Stimulated activated CD8-positive, alpha-beta memory T cell treated with anti-CD3 and anti-CD28 coated beads, Interleukin-2, amount 100 ng/mL, for 48 hours (primary cell): Measurements from ENCODE around the gene TNK2.
"Not testable (repeated sequence)": the region's sequence is repeated elsewhere in the genome, so short reads cannot be mapped to it uniquely, and the experiment has no call there.

Source experiments
- DNase-seq, 2 donors: peaks; one replicate each; pipeline ENCODE4 v3.0.0-alpha.2; 2020; ENCODE audit warnings: low read depth in 2 of 2

The TNK2 gene

DNA sequence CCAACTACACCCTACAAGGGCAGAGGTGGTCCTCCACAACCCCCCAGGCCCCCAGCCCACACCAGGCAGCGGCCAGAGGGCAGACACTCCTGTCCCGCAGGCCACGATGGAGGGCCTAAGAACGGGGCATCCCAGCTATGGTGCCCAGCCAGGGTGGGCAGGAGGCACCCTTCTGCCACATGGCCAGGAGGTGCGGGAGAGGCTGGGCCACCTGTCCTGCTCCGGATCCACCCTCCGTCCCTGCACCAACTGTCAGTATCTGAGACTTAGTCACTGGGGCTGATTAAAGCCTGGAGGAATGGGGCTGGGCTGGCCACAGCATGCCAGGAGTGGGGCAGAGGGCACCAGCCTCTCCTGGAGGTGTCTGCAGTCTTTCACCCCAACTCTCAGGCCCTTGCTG is 37.9 kb downstream of the TNK2 start:
- no peak for DNase-seq

DNA sequence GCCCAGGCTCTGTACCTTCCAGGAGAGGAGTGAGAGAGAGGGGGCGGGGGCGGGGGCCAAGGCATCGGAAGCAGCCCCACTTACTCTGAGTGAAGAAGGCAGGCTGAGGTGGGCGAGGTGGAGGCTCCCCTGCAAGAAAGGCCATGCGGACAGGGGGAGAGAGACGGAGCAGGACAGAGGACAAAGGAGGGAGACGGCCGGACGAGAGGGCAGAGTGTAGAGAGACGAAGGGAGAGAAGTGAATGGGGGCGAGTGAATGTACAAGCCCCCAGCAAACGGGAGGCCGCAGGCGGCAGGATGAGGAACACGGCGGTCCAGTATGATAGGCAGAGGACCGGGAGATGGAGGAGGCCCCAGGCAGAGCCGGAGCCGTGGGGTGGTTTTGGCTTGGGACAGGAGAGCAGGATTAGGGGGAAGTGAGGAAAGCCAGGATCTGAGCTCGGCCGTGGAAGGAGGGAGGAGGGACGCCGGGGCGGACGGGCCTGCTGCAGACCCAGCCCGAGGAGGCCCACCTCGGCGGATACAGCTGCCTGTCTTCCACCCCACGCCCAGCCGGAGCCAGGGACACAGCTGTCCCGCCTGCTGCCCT is 38.8 kb downstream of the TNK2 start:
- no peak for DNase-seq

DNA sequence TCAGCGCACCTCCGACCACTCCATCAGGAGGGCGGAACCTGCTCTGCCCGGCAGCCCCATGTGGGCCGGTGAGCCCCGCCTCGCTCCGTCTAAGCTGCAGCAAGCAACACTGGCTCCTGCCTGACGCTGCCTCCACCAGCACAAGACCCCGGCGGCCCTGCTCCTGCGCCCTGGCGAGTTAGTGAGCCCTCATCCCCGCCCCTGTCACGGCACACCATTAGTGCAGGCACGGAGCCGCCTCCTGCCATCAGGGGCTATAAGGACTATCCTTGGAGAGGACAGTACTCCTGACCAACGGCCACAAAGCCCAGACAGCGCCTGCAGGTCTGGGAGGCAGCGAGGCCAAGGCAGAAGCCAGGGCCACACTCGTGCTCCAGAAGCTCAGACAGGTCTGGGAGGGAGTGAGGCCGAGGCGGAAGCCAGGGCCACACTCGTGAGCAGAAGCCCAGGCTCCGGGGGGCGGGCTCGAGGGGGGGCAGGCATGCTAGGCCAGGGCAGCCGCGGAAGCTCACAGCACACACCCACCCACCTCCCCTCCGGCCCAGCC is 39.4 kb downstream of the TNK2 start:
- no peak for DNase-seq

DNA sequence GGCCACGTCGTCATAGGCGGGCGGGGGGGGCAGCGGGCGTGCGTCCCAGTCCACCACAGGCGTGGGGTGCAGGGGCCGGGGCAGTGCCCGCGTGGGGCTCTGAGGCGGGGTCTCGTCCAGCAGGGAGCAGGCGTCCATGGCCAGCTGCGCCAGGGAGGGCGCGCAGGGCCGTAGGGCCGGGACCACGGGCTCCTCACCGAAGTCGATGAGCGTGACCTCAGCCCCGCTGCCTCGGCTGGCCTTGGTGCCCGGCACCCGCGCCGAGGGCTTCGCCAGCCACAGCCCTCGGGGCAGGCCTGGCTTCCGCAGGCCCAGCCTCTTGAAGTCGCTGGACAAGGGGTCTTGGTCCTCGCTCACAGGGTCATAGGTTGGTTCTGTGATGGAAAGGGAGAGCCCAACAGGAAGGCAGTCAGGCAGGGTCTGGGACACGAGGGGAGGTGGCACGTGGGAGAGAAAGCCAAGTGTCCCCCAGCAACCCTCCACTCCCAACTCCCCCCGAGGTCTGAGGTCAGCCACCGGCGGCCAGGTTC is 40.0 kb downstream of the TNK2 start:
- no peak for DNase-seq

- DNase-seq = no peak
Observed at GRCh38 chr3:195867631-195868335, 40.6 kb downstream of the TNK2 start.

- DNase-seq = no peak
Observed at GRCh38 chr3:195866686-195867511, 41.5 kb downstream of the TNK2 start.

DNA sequence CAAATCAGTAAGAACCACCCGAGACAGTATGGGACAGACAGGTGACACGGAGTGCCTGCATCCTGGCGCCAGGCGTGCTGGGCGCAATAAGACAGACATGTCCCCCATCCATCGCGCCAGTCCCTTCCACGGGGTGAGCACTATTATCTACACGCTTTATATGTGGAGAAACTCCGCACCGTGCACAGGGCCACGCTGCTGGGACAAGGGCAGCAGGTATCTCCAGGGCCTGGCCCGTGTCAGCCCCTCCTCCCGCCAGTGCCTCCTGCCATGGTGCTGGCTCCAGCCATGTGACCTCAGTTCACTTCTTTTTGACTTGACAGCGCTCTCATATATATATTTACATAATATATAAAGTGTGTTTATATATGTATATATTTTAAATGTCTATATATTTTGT is 42.6 kb downstream of the TNK2 start:
- DNase-seq = no peak

DNA sequence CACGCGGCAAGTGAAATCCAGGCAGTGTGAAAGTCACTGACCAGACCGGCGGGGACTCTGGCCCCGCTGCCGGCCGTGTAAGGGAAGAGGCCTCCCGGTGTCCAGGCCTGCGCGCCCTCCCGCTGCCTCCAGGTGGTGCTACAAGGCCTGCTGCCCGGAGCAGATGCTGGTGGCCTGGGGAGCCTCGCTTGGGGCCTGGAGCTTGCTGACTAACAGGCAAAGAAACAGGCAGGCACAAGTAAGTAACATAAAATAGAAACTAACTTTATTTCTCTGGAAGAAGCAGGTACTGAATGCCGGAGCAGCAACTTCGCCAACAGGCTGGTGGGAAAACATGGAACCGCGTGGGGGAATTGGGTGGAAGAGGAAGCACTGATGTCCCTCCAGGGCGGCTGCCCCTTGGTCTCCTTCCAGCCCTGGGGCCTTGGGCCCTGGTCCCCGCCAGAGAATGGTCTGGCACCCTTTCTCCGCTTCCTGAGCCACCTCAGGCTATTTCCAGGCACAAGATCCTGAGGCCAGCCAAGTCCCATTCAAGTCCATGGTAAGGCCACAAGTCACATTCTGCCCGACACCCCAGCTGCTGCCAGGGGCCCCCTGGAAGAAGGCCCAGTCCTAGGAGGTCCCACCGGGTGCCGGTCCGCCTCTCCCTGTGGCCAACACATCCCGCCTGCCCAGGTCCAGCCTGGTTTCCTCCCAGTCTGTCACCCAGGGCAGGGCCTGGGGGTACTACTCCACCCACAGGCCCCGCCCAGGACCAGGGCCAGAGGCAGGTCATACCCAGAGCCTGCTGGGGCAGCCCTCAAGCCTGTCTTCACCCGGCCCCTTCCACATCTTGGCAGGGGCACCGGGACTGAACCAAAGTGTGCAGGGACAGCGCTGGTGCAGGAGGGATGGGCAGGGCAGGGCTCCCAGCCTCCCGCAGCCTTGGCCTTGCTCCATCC is 45.0 kb downstream of the TNK2 start:
- DNase-seq = peak; percentile 61 to 64

- DNase-seq = not testable (repeated sequence)
Observed at GRCh38 chr3:195862318-195862717, 46.0 kb downstream of the TNK2 start.

- DNase-seq = no peak
Observed at GRCh38 chr3:195860456-195860855, 47.9 kb downstream of the TNK2 start.

- DNase-seq = no peak
Observed at GRCh38 chr3:195859846-195860411, 48.4 kb downstream of the TNK2 start.

- peak; percentile 52 to 75 for DNase-seq
Observed at GRCh38 chr3:195859061-195859845, 49.1 kb downstream of the TNK2 start.

DNA sequence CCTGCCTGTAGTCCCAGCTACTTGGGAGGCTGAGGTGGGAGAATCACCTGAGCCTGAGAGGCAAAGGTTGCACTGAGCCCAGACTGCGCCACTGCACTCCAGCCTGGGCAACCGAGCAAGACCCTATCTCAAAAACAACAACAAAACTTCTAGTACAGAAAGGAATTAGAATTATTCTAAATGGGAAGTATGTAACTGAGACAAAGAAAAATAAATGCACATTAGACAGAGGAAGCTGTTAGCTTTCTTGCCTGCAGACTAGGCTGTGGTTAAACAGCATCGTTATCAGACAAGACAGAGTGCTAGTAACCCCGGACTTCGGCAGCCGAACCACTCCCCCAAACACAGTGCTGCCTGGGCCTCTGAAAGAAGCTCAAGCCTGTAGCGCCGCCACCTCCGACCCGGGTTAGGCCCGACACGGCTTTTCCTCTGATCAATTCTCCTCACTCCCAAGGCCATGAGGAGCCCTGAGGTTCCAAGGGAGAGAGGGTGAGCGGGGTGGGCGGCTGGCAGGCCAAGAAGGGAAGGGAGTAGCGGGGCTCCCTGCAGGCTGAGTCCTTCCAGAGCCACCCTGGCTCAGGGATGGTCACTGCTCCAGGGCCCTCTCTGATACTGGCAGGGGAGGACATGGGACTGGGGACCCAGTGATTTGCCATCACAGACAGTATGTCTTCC is 51.8 kb downstream of the TNK2 start:
- DNase-seq = no peak

DNA sequence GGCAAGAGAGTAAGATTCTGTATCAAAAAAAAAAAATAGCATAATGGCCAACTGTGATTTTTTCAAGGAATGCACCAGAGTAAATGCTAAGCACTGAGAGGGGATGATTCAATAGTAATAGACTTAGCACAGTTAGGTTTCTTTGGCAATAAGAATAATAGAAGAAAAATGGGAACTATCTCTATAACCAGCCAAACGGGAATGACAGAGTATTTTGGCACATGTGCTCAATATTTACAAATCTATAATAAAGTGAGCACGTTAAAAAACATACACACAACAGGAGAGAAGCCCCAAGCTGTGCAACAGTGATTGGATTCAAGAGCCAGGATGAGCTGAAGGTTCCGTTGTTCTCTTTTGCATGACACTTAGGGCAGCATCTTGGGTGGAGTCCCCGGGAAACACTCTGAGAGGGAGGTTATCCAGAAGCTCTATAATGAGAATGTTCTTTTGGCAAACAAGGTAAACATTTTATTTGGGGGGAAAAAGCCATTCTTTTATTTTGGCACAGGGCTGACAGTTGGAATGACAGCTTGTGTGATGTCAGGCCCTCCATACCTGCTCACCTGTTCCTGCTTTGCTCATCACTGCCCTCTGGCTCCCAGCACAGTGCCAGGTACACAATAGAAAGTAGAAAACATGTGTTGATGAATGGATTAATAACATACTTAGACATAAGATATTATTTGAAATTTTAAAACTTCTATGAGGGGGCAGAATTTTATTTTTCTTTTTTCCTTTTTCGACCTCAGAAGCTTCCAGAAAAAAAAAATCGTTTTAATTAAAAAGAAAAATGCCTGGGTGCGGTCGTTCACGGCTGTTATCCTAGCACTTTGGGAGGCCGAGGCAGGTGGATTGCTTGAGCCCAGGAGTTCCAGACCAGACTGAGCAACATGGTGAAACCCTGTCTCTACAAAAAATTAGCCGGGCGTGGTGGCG is 52.6 kb downstream of the TNK2 start:
- DNase-seq = no peak

GRCh38 chr3:195854628-195855294 is 53.6 kb downstream of the TNK2 start:
- DNase-seq = no peak

DNA sequence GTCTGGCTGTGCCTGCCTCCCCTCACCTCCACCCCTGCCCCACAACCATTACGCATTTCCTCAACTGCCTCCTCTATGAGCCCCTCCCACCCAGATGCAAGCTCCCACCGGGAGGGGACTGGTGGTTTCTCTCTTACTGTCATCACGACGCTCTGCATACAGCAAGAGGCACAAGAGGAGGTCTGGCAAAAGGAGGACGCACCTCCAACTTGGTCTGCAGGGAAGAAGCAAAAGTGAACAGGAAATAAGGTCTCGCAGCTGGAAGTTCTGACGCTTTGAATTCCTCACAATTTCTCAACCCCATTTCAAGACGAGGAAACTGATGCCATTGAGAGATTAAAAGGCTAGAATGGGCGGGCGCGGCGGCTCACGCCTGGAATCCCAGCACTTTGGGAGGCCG is 54.4 kb downstream of the TNK2 start:
- DNase-seq = no peak

GRCh38 chr3:195853036-195853435 is 55.3 kb downstream of the TNK2 start:
- DNase-seq = no peak
